Kidney (tissue), 14 donors: ENCODE results near the gene YAP1. TPM values are rescaled to one million over a fixed set of nuclear protein-coding genes. Genes with fewer than 3 reads are reported as not detected.
A peak's percentile ranks its signal among the peaks of the same experiment; 100 is the strongest.

Experiments used
- DNase-seq, 5 donors: peaks; one replicate each; pipeline ENCODE4 v3.0.0-alpha.2; 2013 to 2020
- FAIRE-seq: peaks from 2 replicates; lab custom pipeline; 2012; peaks lifted over from hg19 to GRCh38; lab: Jason Lieb, UNC
- H3K27ac ChIP-seq, 2 donors: one replicate each; pipeline ENCODE4 v1.7.0; 2013; ENCODE audit warnings: low read depth in 2 of 2, low read length in 2 of 2, inconsistent platforms in 1 of 2
- H3K27me3 ChIP-seq: one replicate; pipeline ENCODE4 v1.7.1; 2013; ENCODE audit warnings: low read length, inconsistent platforms; ENCODE audit not compliant: control insufficient read depth, insufficient read depth
- H3K36me3 ChIP-seq, 3 donors: one replicate each; pipeline versions ENCODE4 v1.7.0 to v1.7.1; 2013; ENCODE audit warnings: low read length in 3 of 3, control low read depth in 1 of 3, inconsistent platforms in 1 of 3; ENCODE audit not compliant: insufficient read depth in 3 of 3, control insufficient read depth in 2 of 3
- H3K4me1 ChIP-seq, 3 donors: one replicate each; pipeline versions ENCODE4 v1.7.0 to v1.7.1; 2013; ENCODE audit warnings: low read length in 3 of 3, inconsistent platforms in 1 of 3, low read depth in 1 of 3; ENCODE audit not compliant: control insufficient read depth in 2 of 3, insufficient read depth in 2 of 3
- H3K4me3 ChIP-seq, 3 donors: one replicate each; pipeline versions ENCODE4 v1.7.0 to v1.8.1; 2013; ENCODE audit warnings: low read length in 3 of 3, control low read depth in 1 of 3, inconsistent platforms in 1 of 3
- H3K9ac ChIP-seq, 3 donors: one replicate each; pipeline versions ENCODE4 v1.7.0 to v1.7.1; 2013; ENCODE audit warnings: low read length in 3 of 3, control low read depth in 1 of 3, inconsistent platforms in 1 of 3
- H3K9me3 ChIP-seq, 3 donors: one replicate each; pipeline versions ENCODE4 v1.7.0 to v1.7.1; 2013; ENCODE audit warnings: low read length in 3 of 3, control low read depth in 1 of 3, inconsistent platforms in 1 of 3; ENCODE audit not compliant: control insufficient read depth in 2 of 3, insufficient read depth in 1 of 3
- intact Hi-C: fragments of 100-400 bp; cut with DNase I; formaldehyde crosslinking; loops from one replicate; pipeline ENCODE4 v1.11.1; 2022
- polyA plus RNA-seq: library from polyadenylated mRNA; stranded (reverse); fragments of 350-450 nt; fragmentation: Illumina TruSeq; extraction: RNeasy Lipid Tissue Mini Kit (QIAGEN cat#74804); gene quantifications from one replicate; pipeline ENCODE4 v1.2.3, GENCODE V29; 2014; ENCODE audit warnings: low read depth, low replicate concordance; ENCODE audit not compliant: insufficient read depth
- total RNA-seq: library from RNA; stranded (reverse); fragmentation: NEBNext Ultra II Directional; extraction: Animal tissue kit (Norgen Biotek cat#: 25700); gene quantifications from one replicate; pipeline ENCODE4 v1.2.1, GENCODE V29; 2021
- TF ChIP-seq, protein P1 (sequence below): IDR thresholded peaks from 3 replicates; pipeline ENCODE4 v1.5.1; 2012; ENCODE audit warnings: mild to moderate bottlenecking, moderate library complexity, borderline replicate concordance; ENCODE audit not compliant: insufficient read depth; ENCODE audit errors: extremely low read depth
- donor health status: control.
- donor health status: control.
- donor health status: control.
- donor health status: control.
- donor health status: control.
- donor health status: DM: yes; HTN: yes; CAD: no.
- donor health status: Normal renal cell carcinoma (clear cell type).

The YAP1 gene
- total and polyA plus RNA-seq, 2 donors from 2014 or later: 21.5 to 106 TPM

- no peak overlapping the region for H3K9ac ChIP-seq
- H3K4me3 ChIP-seq: no peak overlapping the region
- no peak for FAIRE-seq
- DNase-seq: no peak
- H3K36me3 ChIP-seq: no peaks in the 10 kb centered on the region
- intact Hi-C loops: no loop called here
- H3K9me3 ChIP-seq: no peaks in the 10 kb centered on the region
- TF ChIP-seq, protein P1, sequence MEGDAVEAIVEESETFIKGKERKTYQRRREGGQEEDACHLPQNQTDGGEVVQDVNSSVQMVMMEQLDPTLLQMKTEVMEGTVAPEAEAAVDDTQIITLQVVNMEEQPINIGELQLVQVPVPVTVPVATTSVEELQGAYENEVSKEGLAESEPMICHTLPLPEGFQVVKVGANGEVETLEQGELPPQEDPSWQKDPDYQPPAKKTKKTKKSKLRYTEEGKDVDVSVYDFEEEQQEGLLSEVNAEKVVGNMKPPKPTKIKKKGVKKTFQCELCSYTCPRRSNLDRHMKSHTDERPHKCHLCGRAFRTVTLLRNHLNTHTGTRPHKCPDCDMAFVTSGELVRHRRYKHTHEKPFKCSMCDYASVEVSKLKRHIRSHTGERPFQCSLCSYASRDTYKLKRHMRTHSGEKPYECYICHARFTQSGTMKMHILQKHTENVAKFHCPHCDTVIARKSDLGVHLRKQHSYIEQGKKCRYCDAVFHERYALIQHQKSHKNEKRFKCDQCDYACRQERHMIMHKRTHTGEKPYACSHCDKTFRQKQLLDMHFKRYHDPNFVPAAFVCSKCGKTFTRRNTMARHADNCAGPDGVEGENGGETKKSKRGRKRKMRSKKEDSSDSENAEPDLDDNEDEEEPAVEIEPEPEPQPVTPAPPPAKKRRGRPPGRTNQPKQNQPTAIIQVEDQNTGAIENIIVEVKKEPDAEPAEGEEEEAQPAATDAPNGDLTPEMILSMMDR: no peak
- H3K4me1 ChIP-seq: no peaks in the 10 kb centered on the region
- peak overlapping the region in 1 of 2 donors; percentile 10 for H3K27ac ChIP-seq
- no peaks in the 10 kb centered on the region for H3K27me3 ChIP-seq
Observed at GRCh38 chr11:102239448-102239847, 129.2 kb downstream of the YAP1 start.

GRCh38 chr11:102239911-102240310, 129.7 kb downstream of the YAP1 start:
- Histone ChIP-seq H3K9ac (no peak overlapping the region), H3K9me3 (no peaks in the 10 kb centered on the region), H3K27ac (peak overlapping the region in 1 of 2 donors; percentile 10), H3K4me3 (no peak overlapping the region), H3K27me3 (no peaks in the 10 kb centered on the region), H3K36me3 (no peaks in the 10 kb centered on the region), H3K4me1 (no peaks in the 10 kb centered on the region)
- intact Hi-C loops: no loop called here
- TF ChIP-seq, protein P1: no peak
- peak in 1 of 5 donors; percentile 54 for DNase-seq
- FAIRE-seq: no peak

DNA sequence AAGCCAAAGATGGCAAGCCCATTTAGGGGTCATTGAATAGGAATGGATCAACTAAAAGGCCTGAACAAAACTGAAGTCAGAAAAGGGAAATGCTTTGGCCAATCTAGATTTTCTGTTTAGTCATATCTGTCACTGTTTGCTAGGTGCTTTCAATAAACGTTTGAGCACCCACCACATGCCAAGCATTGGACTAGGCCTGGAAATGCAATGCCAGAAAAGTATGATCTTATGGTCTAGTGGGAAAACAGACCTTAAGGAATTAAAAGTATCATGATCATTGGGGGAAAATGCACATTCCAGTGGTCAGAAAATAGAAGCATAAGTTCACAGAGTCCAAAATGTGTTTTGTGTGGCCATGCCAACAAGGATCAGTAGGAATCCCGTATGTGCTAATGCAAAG, 130.3 kb downstream of the YAP1 start:
- DNase-seq (no peak), FAIRE-seq (no peak)
- H3K4me3 ChIP-seq: no peak overlapping the region
- no peak overlapping the region for H3K9ac ChIP-seq
- no peak overlapping the region for H3K27ac ChIP-seq
- no peaks in the 10 kb centered on the region for H3K36me3 ChIP-seq
- H3K27me3 ChIP-seq: no peaks in the 10 kb centered on the region
- no peaks in the 10 kb centered on the region for H3K9me3 ChIP-seq
- H3K4me1 ChIP-seq: no peaks in the 10 kb centered on the region
- TF ChIP-seq, protein P1: no peak
- intact Hi-C loops: no loop called here

DNA sequence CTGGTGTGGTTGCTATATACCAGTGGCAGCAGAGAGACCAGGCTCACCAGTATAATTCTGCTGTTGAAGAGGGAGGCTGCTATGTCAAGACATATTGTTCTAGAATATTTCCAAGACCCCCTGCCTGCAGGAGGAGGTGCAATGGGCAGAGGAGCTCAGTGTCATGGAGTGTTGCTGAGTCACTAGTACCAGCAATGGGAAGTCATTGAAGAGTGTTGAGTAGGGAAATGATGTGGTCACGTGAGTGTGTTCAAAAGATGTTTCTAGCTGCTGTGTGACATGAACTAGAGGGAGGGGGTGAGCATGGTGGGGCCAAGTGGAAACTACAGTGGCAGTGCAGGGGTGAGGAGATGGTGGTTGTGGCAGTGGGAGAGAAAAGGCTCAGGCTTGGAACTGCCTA, 130.8 kb downstream of the YAP1 start:
- DNase-seq (no peak), FAIRE-seq (no peak)
- H3K4me3 ChIP-seq: no peak overlapping the region
- H3K36me3 ChIP-seq: no peaks in the 10 kb centered on the region
- intact Hi-C loops: no loop called here
- TF ChIP-seq, protein P1: no peak
- no peaks in the 10 kb centered on the region for H3K9me3 ChIP-seq
- no peak overlapping the region for H3K9ac ChIP-seq
- H3K27me3 ChIP-seq: no peaks in the 10 kb centered on the region
- no peak overlapping the region for H3K27ac ChIP-seq
- no peaks in the 10 kb centered on the region for H3K4me1 ChIP-seq
